ENCODE measurements around the gene STK10. TPM values are rescaled to one million over a fixed set of nuclear protein-coding genes. Genes with fewer than 3 reads are reported as not detected.

Gene STK10
- total RNA-seq, 1 experiment from 2014 or later = 8.0 TPM

DNA sequence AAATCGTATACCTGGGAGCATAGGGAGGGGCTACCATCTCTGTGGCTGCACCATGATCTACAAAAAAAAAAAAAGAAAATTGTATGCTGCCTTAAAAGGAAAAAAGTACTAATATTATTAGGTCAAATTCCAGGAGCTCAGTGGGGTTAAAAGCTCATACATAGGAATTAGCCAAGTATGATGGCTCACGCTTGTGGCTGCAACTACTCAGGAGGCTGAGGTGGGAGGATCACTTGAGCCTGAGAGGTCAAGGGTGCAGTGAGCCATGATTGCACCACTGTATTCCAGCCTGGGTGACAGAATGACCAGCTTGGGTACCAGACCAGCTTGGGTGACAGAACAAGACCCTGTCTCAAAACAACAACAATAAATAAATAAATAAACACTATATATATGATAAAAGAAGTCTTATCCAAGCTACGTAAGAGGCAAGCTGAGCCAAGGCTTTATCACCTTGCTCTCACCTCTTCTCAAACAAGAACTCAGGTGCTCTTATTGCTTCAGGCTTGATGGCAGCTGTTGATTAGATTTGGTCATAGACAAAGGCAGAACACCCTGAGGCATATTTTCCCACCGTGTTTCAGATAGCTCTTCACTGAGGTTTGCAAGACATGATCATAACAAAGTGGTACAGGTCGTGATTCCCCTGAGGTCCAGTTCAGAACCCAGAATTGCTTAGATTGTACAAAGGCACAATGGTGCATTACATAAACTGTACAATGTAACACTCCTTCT is 178.3 kb downstream of the STK10 start:
- DNase-seq (ENCODE audit: low spot score) = no peak

DNA sequence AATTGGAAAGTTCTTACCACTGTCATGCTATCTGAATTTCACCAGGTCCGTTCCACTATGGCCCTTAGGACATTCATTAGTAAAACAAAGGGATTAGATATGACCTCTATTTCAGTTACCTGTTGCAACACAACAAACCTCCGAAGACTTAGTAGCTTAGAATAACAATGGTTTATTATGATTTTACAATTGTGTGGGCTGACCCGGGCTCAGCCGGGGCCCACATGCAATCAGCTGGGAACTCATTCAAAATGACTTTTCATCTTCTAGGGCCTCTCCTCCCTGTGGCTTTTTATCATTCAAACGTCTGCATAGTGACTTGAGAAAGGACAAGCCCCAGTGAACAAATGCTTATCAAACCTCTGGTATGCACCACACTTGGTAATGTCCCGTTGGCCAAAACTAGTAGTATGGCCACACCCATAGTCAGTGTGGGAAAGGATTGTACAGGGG is 179.3 kb downstream of the STK10 start:
- DNase-seq (ENCODE audit: low spot score) = no peak

DNA sequence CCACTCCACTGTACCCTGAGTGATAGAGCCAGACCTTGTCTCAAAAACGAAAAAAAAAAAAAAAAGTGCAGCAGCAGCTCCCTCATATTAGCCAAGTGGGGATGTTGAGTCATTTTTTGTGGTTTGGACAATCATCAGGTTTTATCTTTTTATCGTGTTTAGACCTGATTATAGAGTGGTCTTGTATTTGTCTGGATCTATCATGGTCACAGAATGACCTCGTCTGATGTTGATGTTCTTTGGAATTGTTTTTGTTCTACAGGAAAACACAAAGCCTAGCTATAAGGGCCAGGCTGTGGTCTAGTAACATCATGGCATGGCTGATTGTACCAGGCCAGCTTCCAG is 179.9 kb downstream of the STK10 start:
- no peak for DNase-seq (ENCODE audit: low spot score)

DNA sequence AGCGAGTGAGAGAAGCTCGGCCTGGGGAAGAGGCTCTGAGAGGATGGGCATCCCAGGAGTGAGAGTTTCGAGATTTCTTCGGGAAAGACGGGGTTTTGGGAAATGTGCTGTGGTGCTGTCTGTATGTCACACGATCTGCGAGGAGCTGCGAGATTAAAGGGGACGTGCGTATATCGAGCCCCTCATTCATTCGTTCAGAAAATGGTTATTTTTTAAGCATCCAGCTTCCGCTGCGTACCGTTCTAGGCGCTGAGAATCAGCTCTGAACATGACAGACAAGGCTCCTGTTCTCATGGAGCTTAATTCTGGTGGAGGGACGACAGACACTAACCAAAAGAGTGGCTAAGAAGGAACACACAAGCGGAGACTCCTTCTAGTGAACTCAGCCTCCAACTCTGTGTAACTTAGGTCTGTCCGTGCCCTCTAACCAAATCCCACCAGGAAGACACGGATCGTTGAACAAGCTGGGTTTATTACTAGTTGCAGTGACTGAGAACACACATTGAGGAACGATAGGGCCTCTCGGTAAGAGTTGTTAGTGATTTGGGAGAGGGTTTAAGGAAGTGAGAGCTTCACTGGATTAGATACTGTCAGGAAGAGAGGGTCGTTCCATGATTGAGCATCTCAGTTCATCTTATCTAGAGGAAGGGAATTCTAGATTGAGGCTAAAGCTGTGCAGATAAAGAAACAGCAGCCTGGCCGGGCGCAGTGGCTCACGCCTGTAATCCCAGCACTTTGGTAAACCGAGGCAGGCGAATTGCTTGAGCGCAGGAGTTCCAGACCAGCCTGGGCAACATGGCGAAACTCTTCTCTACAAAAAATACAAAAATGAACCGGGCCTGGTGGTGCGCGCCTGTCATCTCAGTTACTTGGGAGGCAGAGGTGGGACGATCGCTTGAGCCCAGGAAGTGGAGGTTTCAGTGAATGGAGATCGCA is 180.6 kb downstream of the STK10 start:
- no peak for DNase-seq (ENCODE audit: low spot score)

DNA sequence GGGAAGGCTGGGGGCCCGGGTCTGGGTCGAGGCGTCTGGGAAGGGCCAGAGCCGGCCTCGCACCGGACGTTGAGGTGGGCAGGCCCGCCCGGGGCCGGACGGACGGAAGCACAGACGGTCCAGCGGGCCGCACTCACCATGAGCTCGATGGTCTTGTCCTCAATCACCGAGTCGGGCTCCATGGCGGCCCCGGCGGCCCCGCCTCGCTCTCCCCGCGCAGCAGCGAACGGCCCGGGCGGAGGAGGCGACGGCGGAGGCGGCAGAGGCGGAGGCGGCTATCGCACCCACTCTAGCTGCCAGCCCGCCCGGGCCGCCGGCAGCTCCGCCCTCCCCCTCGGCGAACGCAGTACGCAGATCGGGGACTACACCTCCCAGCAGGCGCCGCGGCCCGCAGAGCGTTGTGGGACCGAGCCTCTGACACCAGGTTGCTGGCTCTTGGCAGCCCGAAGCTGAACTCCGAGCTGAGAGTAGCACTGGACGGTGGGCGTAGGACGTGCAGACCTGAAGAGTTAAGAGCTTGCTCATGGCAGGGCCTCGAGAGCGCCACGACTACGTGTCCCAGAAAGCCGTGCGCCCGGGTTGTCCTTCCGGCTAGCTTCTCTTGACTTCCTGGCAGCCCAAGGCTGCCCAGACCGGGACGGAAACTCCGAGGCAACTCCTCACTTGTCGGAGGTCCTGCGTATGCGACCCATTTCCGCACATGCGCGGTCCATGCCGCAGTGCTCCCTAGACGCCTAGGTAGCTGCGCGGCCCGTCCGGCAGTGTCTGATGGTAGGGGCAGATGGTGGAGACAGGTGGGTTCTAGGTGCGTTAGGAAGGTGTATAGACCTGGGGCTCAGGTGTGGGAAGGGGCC is 181.5 kb downstream of the STK10 start, which contains the start of gene FBXW11:
TSS of gene FBXW11 (minus strand) at position 318 of the 854 bp plus-strand sequence. CDS start at position 182, 136 bp downstream.
- DNase-seq (ENCODE audit: low spot score) = peak; percentile 95

DNA sequence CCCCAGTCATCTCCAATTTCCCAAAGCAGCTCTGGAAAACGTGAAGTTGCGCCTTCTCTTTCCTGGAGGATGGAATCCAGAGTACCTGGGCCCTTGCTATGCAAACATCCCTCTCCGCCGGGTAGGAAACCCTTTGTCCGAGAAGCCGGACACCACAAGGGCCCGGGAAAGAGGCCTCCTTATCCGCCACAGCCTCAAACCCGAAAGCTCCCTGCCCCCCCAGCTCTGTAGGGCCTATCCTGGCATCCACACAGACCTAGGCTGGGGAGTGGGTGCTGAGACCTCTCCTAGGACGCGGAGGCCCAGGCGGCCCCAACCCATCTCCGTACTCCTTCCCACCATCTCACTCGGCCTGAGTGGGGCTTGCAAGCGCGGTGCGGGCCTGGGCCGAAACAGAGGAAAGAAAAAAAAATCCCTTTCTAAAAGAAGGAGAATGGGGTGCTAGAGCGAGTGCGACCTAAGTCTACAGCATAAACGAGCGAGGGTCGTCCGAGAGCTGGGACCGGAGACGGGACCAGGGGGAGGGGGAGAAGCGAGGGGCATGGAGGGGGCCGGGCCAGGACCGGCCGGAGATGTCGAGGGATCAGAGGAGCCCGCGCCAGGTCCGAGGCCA is 182.2 kb downstream of the STK10 start:
- DNase-seq (ENCODE audit: low spot score) = no peak

DNA sequence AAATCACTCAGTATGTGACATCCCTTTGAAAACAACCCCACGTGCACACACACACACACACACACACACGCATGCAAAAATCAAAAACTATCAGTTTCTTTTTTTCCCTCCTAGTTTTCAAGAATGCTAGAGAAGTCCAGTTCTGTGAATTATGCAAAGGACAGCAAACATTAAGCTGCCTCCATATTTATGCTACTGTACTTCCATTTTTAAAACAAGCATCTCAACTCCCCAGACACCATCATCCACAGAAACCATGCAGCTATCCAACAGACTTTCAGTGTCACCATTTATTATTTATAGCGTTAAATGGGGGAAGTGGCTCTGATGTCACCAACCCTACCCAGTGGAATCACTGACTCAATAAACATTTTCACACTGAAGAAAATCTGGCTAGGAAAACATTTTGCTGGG is 183.2 kb downstream of the STK10 start:
- no peak for DNase-seq (ENCODE audit: low spot score)

DNA sequence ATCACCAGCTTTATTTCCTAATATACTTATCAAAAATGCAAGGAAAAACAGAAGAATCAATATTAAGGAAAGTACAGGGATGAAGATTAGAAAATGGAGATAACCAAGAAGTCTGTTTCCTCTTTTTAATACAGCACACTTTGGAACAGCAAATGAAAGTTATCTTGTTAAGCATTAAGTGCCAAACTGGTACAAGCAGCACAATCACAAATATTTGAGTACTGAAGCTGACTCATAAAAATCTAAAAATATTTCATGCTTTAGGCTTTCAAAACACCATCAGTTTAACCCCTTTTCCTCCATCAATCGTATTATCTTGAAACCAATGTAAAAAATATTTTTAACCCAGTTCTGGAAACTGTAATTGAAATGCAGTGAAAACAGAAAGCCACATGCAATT is 184.3 kb downstream of the STK10 start:
- no peak for DNase-seq (ENCODE audit: low spot score)

DNA sequence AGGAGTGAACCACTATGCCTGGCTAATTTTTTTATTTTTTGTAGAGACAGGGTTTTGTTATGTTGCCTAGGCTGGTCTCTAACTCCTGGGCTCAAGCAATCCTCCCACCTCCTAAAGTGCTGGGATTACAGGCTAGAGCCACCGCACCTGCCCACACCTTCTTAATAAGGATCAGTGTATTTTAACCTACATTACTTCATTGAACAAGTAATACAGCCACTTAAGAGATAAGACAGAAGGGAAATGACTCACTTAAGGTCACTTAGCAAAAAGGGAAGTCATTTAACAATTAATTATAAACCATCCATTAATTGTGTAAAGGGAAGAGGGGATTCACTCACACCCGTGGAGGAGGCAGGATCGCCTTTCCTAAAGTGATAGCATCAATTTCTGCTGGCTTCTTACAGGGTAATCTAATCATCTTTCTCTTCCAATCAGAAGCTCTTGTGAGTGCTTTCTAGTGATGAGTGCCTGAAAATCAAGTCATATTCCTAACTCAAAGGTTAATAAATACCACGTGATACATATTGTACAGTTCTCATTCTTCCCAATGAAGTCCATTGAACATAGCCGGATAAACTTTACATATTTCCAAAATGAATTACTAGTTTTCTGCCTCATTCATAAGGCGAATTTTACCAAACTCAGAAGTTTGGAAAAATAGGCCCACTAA is 185.0 kb downstream of the STK10 start:
- no peak for DNase-seq (ENCODE audit: low spot score)

DNA sequence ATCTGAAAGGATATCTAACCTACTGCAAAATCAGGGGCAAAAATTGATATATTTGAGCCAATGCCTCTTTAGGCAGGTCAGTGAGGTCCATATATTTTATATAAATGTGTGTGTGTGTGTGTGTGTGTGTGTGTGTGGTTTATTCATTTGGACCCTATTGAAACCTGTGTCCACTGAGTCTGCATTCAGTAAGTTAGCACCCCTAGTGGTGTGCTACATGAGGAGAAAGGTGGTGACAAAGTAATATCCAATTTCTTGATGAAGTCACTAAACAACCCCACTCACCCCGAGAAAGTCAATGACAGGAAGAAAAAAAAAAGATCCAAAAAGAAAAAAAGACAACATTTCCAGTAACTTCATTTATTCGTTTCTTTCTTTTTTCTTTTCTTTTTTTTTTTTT is 185.7 kb downstream of the STK10 start:
- no peak for DNase-seq (ENCODE audit: low spot score)

DNA sequence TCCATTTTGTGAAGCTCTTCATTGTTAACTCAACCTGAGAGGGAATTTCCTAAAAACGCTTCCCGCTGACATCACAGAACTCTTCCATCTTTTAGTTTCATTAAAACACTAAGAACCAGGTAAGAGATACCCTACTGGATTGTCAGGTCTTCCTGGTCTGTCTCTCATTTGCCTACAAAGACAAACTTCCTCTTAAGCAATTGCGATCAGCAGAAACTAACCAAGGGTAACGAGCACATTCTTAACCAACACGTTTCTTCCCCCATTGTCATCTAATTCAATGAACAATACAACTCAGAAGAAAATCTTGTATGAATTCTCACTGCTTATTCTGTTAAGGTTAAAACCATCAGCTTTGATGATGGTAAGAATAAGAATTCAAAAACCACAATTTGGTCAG is 188.1 kb downstream of the STK10 start:
- DNase-seq (ENCODE audit: low spot score) = no peak

DNA sequence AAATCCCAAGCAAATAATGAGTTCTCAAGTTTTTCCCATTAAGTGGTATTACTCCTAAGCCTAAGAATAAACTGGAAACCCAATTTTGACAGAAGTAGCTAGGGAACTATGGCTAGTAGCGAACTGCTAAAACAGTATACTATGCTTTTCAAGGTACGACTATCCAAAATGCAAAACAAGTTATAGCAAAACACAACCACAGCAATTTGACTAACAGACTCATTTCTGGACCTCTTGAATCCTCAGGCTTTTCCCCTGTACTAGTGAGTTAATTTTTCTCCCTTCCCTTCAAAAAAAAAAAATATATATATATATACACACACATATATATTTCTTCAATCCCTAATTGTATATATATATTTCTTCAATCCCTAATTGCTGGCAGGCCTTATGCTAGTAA is 188.9 kb downstream of the STK10 start:
- no peak for DNase-seq (ENCODE audit: low spot score)

DNA sequence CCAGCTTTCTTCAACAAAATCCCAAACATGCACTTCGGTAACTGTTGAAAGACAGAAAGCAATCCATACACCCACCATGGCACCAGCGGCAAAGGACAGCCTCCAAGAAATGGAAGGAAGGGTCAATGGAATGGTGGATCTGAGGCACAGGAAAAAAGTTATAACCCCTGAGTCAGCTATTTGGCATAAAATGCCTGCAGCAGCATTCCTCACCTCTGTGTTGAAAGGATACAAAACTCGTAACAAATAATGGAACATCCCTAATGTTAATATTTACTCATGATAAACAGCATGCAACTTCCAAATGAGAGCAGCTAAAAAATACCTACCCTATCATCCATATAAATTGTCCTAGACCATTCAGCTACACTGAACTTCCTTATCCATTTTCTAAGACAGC is 191.0 kb downstream of the STK10 start:
- no peak for DNase-seq (ENCODE audit: low spot score)

DNA sequence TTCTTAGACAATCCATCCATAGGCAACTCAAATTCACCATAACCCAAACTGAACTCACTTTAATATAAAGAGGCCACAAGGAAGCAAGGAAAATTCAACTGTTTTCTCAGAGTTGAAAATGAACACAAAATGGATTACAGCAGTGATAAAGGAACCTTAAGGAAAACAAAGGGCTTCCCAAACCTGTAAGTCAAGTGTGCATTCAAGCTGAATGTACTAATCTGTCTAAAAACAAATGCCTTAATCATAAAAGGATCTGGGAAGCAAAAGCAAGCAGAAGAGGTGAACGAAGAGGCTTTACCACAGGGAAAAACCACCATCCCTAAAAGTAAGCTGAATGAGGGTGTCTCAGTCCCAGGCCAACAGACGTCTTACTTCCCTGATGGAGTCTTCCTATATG is 195.2 kb downstream of the STK10 start:
- DNase-seq (ENCODE audit: low spot score) = no peak

DNA sequence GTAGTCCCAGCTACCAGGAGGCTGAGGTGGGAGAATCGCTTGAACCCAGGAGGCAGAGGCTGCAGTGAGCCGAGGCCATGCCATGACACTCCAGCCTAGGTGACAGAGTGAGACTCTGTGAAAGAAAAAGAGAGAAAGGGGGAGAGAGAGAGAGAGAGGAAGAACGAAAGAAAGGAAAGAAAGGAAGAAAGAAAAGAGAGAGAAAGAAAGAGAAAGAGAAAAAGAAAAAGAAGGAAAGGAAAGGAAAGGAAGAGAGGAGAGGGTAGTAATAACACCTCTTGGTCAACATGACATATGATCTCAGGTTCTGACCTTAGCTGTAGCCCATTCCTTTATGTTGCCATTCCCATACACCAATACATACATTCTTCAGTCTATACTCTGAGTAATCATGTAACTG is 195.7 kb downstream of the STK10 start:
- DNase-seq (ENCODE audit: low spot score) = no peak

Other genes with a start within 250 kb of the STK10 start
- gene FBXW11, start 181.6 kb downstream of the STK10 start, total RNA-seq (2014; rRNA removed; shearing (Covaris generic)) = 56.3 and 56.5 TPM in 2 replicates
- gene EFCAB9, start 5.9 kb upstream of the STK10 start, total RNA-seq (2014; rRNA removed; shearing (Covaris generic)) = not detected in 2 replicates
- gene UBTD2, start 95.5 kb upstream of the STK10 start, total RNA-seq (2014; rRNA removed; shearing (Covaris generic)) = 34.6 and 34.8 TPM in 2 replicates

Data from H4 (cell line).